ENCODE data around the gene ARHGAP45. TPM values are rescaled to one million over a fixed set of nuclear protein-coding genes. Genes with fewer than 3 reads are reported as not detected.

The ARHGAP45 gene
- total and polyA plus RNA-seq, 2 experiments from 2014 or later, result 24.7 to 71.8 TPM

DNA sequence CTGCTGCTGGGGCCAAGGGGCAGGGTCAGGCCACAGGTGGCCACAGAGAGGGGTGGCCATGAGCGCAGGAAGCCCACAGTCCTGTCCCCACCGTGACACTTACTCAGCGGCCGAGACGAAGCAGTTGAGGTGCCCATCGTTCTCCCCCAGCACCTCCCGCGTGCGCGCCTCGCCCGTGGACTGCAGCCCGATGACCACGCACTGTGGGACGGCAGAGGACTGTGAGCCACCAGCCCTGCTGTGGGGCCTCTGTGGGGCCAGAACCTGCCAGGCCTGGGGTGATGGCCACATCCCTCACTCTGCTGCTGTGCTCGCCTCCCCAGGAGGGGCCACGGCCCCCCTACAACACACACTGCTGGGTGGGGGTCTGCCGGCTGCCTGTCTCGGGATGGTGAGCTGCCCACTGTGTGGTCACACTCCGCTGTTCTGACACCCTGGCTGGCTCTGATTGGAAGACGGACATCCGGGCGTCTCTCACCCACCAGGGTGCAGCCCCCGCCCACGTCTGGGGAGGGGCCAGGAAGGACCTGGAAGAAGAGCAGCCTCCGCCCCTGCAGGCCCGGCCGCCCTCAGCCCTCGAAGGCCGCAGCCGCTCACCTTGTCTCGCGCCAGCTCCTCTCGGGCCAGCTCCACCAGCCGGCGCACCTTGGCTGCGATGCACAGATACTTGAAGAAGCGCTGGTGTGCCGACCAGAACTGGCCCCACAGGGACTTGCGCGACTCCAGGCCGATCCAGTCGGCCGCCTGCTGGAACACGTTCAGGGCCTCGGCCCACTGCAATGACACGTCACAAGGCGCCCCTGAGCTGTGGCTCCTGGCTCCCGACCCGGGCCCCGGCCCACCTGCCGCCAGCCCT, 50.0 kb downstream of the ARHGAP45 start:
- Histone ChIP-seq H4K20me1 (replicated peaks; ENCODE audit: insufficient read depth) (no peaks in the 10 kb centered on the region; the same call in 1 of the 2 replicates), H3K27ac (ENCODE audit: low read depth) (no peak overlapping the region), H3K4me2 (no peak overlapping the region), H3K79me2 (replicated peaks; ENCODE audit: insufficient read depth) (no peaks in the 10 kb centered on the region), H3K4me3 (no peak overlapping the region), H3K27me3 (ENCODE audit: insufficient read depth) (no peaks in the 10 kb centered on the region), H2AFZ (no peak overlapping the region), H3K4me1 (ENCODE audit: insufficient read depth) (no peaks in the 10 kb centered on the region), H3K9me2 (ENCODE audit: insufficient read depth) (no peaks in the 10 kb centered on the region), H3F3A (replicated peaks; ENCODE audit: low read depth) (0 out of 2 replicates have a peak, but pooled peaks cover 3% of the 10 kb centered on the region), H3K36me3 (ENCODE audit: insufficient read depth) (no peaks in the 10 kb centered on the region)
- Mint-ChIP-seq H3K4me3 (no peak overlapping the region), H3K9me3 (no peaks in the 10 kb centered on the region), H3K27ac (no peak overlapping the region), H3K27me3 (ENCODE audit: insufficient read depth, low read depth, poor library complexity) (peaks cover 6% of the 10 kb centered on the region), H3K4me1 (peaks cover 2% of the 10 kb centered on the region; the same call in 1 of the 3 replicates), H3K36me3 (ENCODE audit: low read depth) (peaks cover 19% of the 10 kb centered on the region)
- DNase-seq (ENCODE audit: low spot score), result peak; percentile 57
- TF ChIP-seq STAT1 (IDR thresholded peaks at IDR 0.05; ENCODE audit: unreplicated experiment) (no peak), JUNB (IDR thresholded peaks at IDR 0.05; ENCODE audit: unreplicated experiment) (no peak), ZNF331 (CRISPR knock-in tag; IDR thresholded peaks at IDR 0.05; ENCODE audit: low read depth) (no peak), ZNF114 (CRISPR knock-in tag; IDR thresholded peaks at IDR 0.05) (no peak), EZH2 (IDR thresholded peaks at IDR 0.05; ENCODE audit: low read depth, unreplicated experiment) (no peak), CREB1 (CRISPR knock-in tag; IDR thresholded peaks at IDR 0.05; ENCODE audit: low read depth) (no peak), ETS1 (IDR thresholded peaks at IDR 0.05) (no peak)
- ATAC-seq, result peak; percentile 7; the same call in 2 of the 3 replicates

- Histone ChIP-seq H4K20me1 (replicated peaks; ENCODE audit: insufficient read depth) (no peaks in the 10 kb centered on the region; the same call in 1 of the 2 replicates), H2AFZ (no peak overlapping the region), H3K4me1 (ENCODE audit: insufficient read depth) (no peaks in the 10 kb centered on the region), H3K36me3 (ENCODE audit: insufficient read depth) (no peaks in the 10 kb centered on the region), H3K27me3 (ENCODE audit: insufficient read depth) (no peaks in the 10 kb centered on the region), H3K4me2 (no peak overlapping the region), H3K9me2 (ENCODE audit: insufficient read depth) (no peaks in the 10 kb centered on the region), H3K4me3 (no peak overlapping the region), H3F3A (replicated peaks; ENCODE audit: low read depth) (0 out of 2 replicates have a peak, but pooled peaks cover 3% of the 10 kb centered on the region), H3K27ac (ENCODE audit: low read depth) (no peak overlapping the region), H3K79me2 (replicated peaks; ENCODE audit: insufficient read depth) (no peaks in the 10 kb centered on the region)
- ATAC-seq (no peak), DNase-seq (ENCODE audit: low spot score) (no peak)
- H3K9me3 Mint-ChIP-seq, result no peaks in the 10 kb centered on the region
- no peak overlapping the region for H3K4me3 Mint-ChIP-seq
- peaks cover 19% of the 10 kb centered on the region for H3K36me3 Mint-ChIP-seq (ENCODE audit: low read depth)
- H3K27me3 Mint-ChIP-seq (ENCODE audit: insufficient read depth, low read depth, poor library complexity), result peaks cover 5% of the 10 kb centered on the region
- H3K27ac Mint-ChIP-seq, result no peak overlapping the region
- H3K4me1 Mint-ChIP-seq, result no peaks in the 10 kb centered on the region
- TF ChIP-seq ZNF114 (CRISPR knock-in tag; IDR thresholded peaks at IDR 0.05) (no peak), NANOG (IDR thresholded peaks at IDR 0.05; ENCODE audit: borderline replicate concordance) (no peak), ZNF462 (CRISPR knock-in tag; IDR thresholded peaks at IDR 0.05) (no peak), STAT1 (IDR thresholded peaks at IDR 0.05; ENCODE audit: unreplicated experiment) (no peak), CREB1 (CRISPR knock-in tag; IDR thresholded peaks at IDR 0.05; ENCODE audit: low read depth) (no peak), EZH2phosphoT487 (IDR thresholded peaks at IDR 0.05; ENCODE audit: unreplicated experiment) (no peak), POLR2AphosphoS5 (IDR thresholded peaks at IDR 0.05; ENCODE audit: low read depth) (no peak)
- TF ChIP-seq, protein P1, sequence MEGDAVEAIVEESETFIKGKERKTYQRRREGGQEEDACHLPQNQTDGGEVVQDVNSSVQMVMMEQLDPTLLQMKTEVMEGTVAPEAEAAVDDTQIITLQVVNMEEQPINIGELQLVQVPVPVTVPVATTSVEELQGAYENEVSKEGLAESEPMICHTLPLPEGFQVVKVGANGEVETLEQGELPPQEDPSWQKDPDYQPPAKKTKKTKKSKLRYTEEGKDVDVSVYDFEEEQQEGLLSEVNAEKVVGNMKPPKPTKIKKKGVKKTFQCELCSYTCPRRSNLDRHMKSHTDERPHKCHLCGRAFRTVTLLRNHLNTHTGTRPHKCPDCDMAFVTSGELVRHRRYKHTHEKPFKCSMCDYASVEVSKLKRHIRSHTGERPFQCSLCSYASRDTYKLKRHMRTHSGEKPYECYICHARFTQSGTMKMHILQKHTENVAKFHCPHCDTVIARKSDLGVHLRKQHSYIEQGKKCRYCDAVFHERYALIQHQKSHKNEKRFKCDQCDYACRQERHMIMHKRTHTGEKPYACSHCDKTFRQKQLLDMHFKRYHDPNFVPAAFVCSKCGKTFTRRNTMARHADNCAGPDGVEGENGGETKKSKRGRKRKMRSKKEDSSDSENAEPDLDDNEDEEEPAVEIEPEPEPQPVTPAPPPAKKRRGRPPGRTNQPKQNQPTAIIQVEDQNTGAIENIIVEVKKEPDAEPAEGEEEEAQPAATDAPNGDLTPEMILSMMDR (conservative IDR thresholded peaks at IDR 0.05; ENCODE audit: low read depth in 2 of 2), result no peak
These were observed 50.7 kb downstream of the ARHGAP45 start for GRCh38 chr19:1117654-1118053.
